Upper lobe of left lung (tissue), 6 donors: ENCODE measurements around the gene SLC1A2. TPM values are rescaled to one million over a fixed set of nuclear protein-coding genes. Genes with fewer than 3 reads are reported as not detected.

Experiments
- ATAC-seq, 2 donors: fragments of 200-7000 bp; cut with Tn5 transposase; one replicate each; pipeline ENCODE4 v1.9.1; 2022; ENCODE audit warnings: mild to moderate bottlenecking in 2 of 2, moderate library complexity in 2 of 2; ENCODE audit not compliant: low FRiP score in 2 of 2
- DNase-seq, 2 donors: peaks; one replicate each; pipeline ENCODE4 v3.0.0-alpha.2; 2019 to 2020
- H3K27ac ChIP-seq, 4 donors: fragments of 200-600 bp; sonication (generic); one replicate each; pipeline ENCODE4 v1.5.1; 2016 to 2019
- H3K27me3 ChIP-seq, 4 donors: fragments of 200-600 bp; sonication (generic); one replicate each; pipeline ENCODE4 v1.5.1; 2017 to 2019
- H3K36me3 ChIP-seq, 4 donors: fragments of 200-600 bp; sonication (generic); one replicate each; pipeline ENCODE4 v1.5.1; 2016 to 2019
- H3K4me1 ChIP-seq, 4 donors: fragments of 200-600 bp; sonication (generic); one replicate each; pipeline ENCODE4 v1.5.1; 2018 to 2019
- H3K4me3 ChIP-seq, 4 donors: fragments of 200-600 bp; sonication (generic); one replicate each; pipeline ENCODE4 v1.5.1; 2017 to 2019; ENCODE audit warnings: mild to moderate bottlenecking in 2 of 4, moderate library complexity in 1 of 4
- H3K9me3 ChIP-seq, 4 donors: fragments of 200-600 bp; sonication (generic); one replicate each; pipeline ENCODE4 v1.5.1; 2018 to 2019
- EP300 ChIP-seq, 4 donors: sonication (generic); formaldehyde crosslinking; IDR thresholded peaks; one replicate each; pipeline ENCODE4 v1.5.1; 2017; ENCODE audit warnings: antibody characterized with exemption in 4 of 4, control low read depth in 2 of 4
- POLR2A ChIP-seq, 4 donors: fragments of 450-650 bp; IDR thresholded peaks; one replicate each; pipeline ENCODE4 v1.5.1; 2016 to 2017; ENCODE audit warnings: antibody characterized with exemption in 4 of 4, mild to moderate bottlenecking in 2 of 4
- POLR2AphosphoS5 ChIP-seq, 2 donors: sonication (generic); formaldehyde crosslinking; IDR thresholded peaks; one replicate each; pipeline ENCODE4 v1.5.1; 2017; ENCODE audit warnings: antibody characterized with exemption in 2 of 2
- WGBS, 2 donors: methylation state at CpG; one replicate each; pipeline ENCODE4 v1.1.5; 2017 to 2018; 5-methylcytosine and 5-hydroxymethylcytosine counted together
- total RNA-seq, 6 donors: library from RNA; depleted of rRNA in 4 of 6; stranded (reverse); fragments of >200 nt in 4 of 6; gene quantifications; one replicate each; pipeline versions ENCODE4 v1.1.0 to v1.2.1, GENCODE V29; 2016 to 2021
- TF ChIP-seq, protein P1 (sequence below), 6 experiments: fragments of 450-650 bp in 4 of 6; fragments of 200-600 bp in 2 of 6; sonication (generic) in 2 of 6; IDR thresholded peaks; one replicate each; pipeline ENCODE4 v1.5.1; 2016 to 2019; ENCODE audit warnings: antibody characterized with exemption in 6 of 6
- donor health status: DM: no; HTN: no; CAD: no; lungs with moderate emphysema.
- donor health status: DM: no; HTN: yes; CAD: no; lungs with severe emphysema.

The SLC1A2 gene
- total RNA-seq, 6 donors from 2014 or later: 1.5 to 3.1 (median 2.0) TPM

DNA sequence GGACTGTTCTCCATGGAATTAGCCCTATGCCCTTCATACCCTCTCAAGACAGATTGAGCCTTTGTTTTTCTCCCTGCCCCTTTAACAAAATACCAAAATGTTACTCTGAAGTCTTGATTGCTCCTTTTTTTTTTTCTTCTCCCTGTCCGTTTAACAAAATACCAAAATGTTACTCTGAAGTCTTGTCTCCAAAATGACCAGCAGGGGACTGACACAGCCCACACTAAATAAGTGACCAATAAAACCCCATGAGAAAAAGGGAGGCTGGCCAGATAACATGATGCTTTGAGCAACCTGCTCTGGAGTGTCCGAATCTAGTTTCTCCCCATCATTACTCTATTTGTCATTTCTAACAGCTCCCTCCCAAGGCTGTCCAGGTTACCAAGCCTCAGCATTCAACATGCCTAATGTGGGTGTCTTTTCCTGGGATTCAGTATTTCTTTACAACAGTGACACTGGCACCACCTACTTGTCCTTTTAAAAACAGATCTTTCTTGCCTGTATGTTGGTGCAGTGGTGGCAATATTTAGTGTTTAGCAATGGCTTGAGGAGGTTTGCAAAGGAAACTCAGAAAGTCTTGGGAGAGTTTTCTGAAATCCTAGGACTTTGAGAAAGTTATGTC, 42.7 kb upstream of the SLC1A2 start:
- DNase-seq (no peak), ATAC-seq (no peak)
- TF ChIP-seq, protein P1, sequence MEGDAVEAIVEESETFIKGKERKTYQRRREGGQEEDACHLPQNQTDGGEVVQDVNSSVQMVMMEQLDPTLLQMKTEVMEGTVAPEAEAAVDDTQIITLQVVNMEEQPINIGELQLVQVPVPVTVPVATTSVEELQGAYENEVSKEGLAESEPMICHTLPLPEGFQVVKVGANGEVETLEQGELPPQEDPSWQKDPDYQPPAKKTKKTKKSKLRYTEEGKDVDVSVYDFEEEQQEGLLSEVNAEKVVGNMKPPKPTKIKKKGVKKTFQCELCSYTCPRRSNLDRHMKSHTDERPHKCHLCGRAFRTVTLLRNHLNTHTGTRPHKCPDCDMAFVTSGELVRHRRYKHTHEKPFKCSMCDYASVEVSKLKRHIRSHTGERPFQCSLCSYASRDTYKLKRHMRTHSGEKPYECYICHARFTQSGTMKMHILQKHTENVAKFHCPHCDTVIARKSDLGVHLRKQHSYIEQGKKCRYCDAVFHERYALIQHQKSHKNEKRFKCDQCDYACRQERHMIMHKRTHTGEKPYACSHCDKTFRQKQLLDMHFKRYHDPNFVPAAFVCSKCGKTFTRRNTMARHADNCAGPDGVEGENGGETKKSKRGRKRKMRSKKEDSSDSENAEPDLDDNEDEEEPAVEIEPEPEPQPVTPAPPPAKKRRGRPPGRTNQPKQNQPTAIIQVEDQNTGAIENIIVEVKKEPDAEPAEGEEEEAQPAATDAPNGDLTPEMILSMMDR (IDR thresholded peaks at IDR 0.05): no peak
- TF ChIP-seq POLR2AphosphoS5 (IDR thresholded peaks at IDR 0.05): no peak
- TF ChIP-seq EP300 (IDR thresholded peaks at IDR 0.05): no peak
- no peak for TF ChIP-seq POLR2A (IDR thresholded peaks at IDR 0.05)
- no peaks in the 10 kb centered on the region for H3K4me1 ChIP-seq
- H3K27ac ChIP-seq: no peak overlapping the region
- WGBS, 2 donors: 70 to 90% methylated on average over 2 of the region's 2 CpGs
- H3K27me3 ChIP-seq: no peaks in the 10 kb centered on the region
- no peaks in the 10 kb centered on the region for H3K9me3 ChIP-seq
- H3K36me3 ChIP-seq: no peaks in the 10 kb centered on the region
- no peak overlapping the region for H3K4me3 ChIP-seq

DNA sequence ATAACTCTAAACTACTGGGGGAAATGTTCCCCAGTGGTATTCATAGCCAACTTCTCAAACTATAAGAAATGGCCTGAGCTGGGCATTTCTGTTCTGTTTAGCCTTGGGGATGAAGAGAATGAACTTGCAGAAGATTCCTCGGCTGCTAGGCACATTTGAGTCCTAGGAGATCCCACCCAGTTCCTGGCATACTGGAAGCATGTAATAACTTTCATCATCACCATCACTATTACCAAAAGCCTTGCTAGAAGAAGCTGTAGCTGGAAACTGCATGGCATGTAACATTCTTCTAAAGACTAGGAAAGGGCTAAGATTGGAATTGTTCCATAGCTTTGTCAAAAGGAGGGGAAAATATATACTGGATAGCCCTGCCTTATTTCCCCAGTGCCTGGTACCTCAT, 40.1 kb upstream of the SLC1A2 start:
- no peaks in the 10 kb centered on the region for H3K9me3 ChIP-seq
- WGBS, 2 donors: 81 to 89% methylated on average over 1 of the region's 1 CpG
- TF ChIP-seq POLR2AphosphoS5 (IDR thresholded peaks at IDR 0.05) (no peak), POLR2A (IDR thresholded peaks at IDR 0.05) (no peak), EP300 (IDR thresholded peaks at IDR 0.05) (no peak)
- TF ChIP-seq, protein P1 (IDR thresholded peaks at IDR 0.05): no peak
- H3K4me1 ChIP-seq: no peaks in the 10 kb centered on the region
- H3K27ac ChIP-seq: peak overlapping the region in 2 of 4 donors; percentile 44 to 47
- H3K4me3 ChIP-seq: no peak overlapping the region
- H3K27me3 ChIP-seq: no peaks in the 10 kb centered on the region
- H3K36me3 ChIP-seq: no peaks in the 10 kb centered on the region
- ATAC-seq (no peak), DNase-seq (no peak)

DNA sequence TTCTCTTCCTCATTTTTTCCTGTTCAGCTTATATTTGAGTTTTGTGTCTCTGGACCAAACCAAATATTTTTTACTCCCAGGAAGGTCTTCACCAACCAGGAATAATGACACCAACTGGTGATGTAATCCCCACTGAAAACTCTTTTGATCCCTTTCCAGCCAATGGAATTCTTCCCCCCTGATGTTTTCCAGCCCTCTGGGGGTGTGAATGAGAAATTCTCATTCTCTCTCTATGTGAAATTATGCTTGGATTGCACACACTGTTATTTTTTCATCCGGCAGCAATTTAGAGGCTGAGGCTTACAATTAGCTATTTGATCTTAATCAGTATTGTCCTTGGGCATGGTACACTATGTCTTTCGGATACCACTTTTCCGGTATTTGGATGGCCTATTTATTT, 39.5 kb upstream of the SLC1A2 start:
- 69 to 79% methylated on average over 3 of the region's 3 CpGs for WGBS, 2 donors
- Histone ChIP-seq H3K9me3 (no peaks in the 10 kb centered on the region), H3K27ac (peak overlapping the region in 3 of 4 donors; percentile 24 to 47 (median 44)), H3K4me1 (no peaks in the 10 kb centered on the region), H3K4me3 (no peak overlapping the region), H3K36me3 (no peaks in the 10 kb centered on the region), H3K27me3 (no peaks in the 10 kb centered on the region)
- DNase-seq (no peak), ATAC-seq (peak in 1 of 2 donors; percentile 10)
- TF ChIP-seq EP300 (IDR thresholded peaks at IDR 0.05): peak in 2 of 4 donors; percentile 45 to 72
- TF ChIP-seq, protein P1 (IDR thresholded peaks at IDR 0.05): no peak

DNA sequence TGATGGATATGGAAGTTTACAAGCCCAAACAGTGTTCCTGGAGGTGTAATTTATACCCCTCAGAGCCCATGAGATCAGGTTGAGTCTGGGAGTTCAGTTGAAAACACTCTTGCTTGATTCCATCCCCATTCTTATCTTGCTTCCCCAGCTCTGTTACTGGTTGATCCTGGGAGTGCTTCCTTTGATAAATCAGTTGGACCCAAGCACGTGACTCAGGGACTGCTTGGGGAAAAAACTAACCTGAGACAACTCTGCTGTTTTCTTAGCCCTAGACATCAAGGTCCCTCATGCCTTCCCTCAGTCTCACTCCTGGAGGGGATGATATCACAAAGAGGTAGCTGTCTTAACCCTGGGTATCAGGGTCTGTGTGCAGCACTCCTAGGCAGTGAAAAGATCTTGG, 35.0 kb upstream of the SLC1A2 start:
- 44 to 85% methylated on average over 1 of the region's 1 CpG for WGBS, 2 donors
- Histone ChIP-seq H3K4me3 (no peak overlapping the region), H3K27me3 (no peaks in the 10 kb centered on the region), H3K9me3 (no peaks in the 10 kb centered on the region), H3K36me3 (no peaks in the 10 kb centered on the region), H3K27ac (no peak overlapping the region), H3K4me1 (no peaks in the 10 kb centered on the region)
- DNase-seq (no peak), ATAC-seq (no peak)
- no peak for TF ChIP-seq EP300 (IDR thresholded peaks at IDR 0.05)
- TF ChIP-seq, protein P1 (IDR thresholded peaks at IDR 0.05): no peak

DNA sequence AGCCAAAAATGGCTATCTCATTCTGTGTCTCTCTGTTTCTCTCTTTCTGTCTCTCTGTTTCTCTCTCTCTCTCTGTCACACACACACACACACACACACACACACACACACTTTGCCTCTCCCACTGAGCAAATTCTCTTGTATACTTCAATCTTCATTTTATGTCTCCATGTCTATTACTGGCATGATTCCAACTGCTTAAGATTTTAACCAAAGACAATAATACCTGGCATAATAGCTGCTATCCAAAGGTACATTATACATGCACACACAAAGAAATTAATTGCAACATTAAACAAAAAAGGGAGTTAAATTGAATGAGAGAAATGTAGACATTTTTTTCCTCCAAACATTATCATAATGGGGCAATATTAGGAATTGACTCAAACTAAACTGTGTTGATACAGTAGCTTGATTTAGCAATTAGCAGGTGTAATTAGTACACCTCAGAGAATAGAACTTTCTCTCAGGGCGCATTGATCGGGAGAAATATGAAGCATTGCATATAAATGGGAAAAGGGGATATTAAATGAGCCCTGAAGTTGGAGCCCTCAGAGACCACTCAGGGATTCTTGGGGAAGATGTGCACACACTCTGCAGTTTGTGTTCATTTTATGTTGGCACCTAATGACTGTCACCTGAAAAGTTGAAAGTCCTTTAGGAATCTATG, 17.4 kb upstream of the SLC1A2 start:
- TF ChIP-seq POLR2AphosphoS5 (IDR thresholded peaks at IDR 0.05) (no peak), POLR2A (IDR thresholded peaks at IDR 0.05) (no peak), EP300 (IDR thresholded peaks at IDR 0.05) (no peak)
- TF ChIP-seq, protein P1 (IDR thresholded peaks at IDR 0.05): no peak
- ATAC-seq (no peak), DNase-seq (no peak)
- Histone ChIP-seq H3K9me3 (no peaks in the 10 kb centered on the region), H3K36me3 (no peaks in the 10 kb centered on the region), H3K4me1 (no peaks in the 10 kb centered on the region), H3K27me3 (no peaks in the 10 kb centered on the region), H3K4me3 (no peak overlapping the region), H3K27ac (no peak overlapping the region)
- WGBS, 2 donors: 91 to 94% methylated on average over 2 of the region's 2 CpGs
